Upper lobe of left lung (tissue), 6 donors: ENCODE results near the gene LRRC14B. TPM values are rescaled to one million over a fixed set of nuclear protein-coding genes. Genes with fewer than 3 reads are reported as not detected.

Experiments used
- ATAC-seq, 2 donors: fragments of 200-7000 bp; cut with Tn5 transposase; one replicate each; pipeline ENCODE4 v1.9.1; 2022; ENCODE audit warnings: mild to moderate bottlenecking in 2 of 2, moderate library complexity in 2 of 2; ENCODE audit not compliant: low FRiP score in 2 of 2
- DNase-seq, 2 donors: peaks; one replicate each; pipeline ENCODE4 v3.0.0-alpha.2; 2019 to 2020
- H3K27ac ChIP-seq, 4 donors: fragments of 200-600 bp; sonication (generic); one replicate each; pipeline ENCODE4 v1.5.1; 2016 to 2019
- H3K27me3 ChIP-seq, 4 donors: fragments of 200-600 bp; sonication (generic); one replicate each; pipeline ENCODE4 v1.5.1; 2017 to 2019
- H3K36me3 ChIP-seq, 4 donors: fragments of 200-600 bp; sonication (generic); one replicate each; pipeline ENCODE4 v1.5.1; 2016 to 2019
- H3K4me1 ChIP-seq, 4 donors: fragments of 200-600 bp; sonication (generic); one replicate each; pipeline ENCODE4 v1.5.1; 2018 to 2019
- H3K4me3 ChIP-seq, 4 donors: fragments of 200-600 bp; sonication (generic); one replicate each; pipeline ENCODE4 v1.5.1; 2017 to 2019; ENCODE audit warnings: mild to moderate bottlenecking in 2 of 4, moderate library complexity in 1 of 4
- H3K9me3 ChIP-seq, 4 donors: fragments of 200-600 bp; sonication (generic); one replicate each; pipeline ENCODE4 v1.5.1; 2018 to 2019
- CTCF ChIP-seq, 6 experiments: fragments of 450-650 bp in 4 of 6; fragments of 200-600 bp in 2 of 6; sonication (generic) in 2 of 6; IDR thresholded peaks; one replicate each; pipeline ENCODE4 v1.5.1; 2016 to 2019; ENCODE audit warnings: antibody characterized with exemption in 6 of 6
- EP300 ChIP-seq, 4 donors: sonication (generic); formaldehyde crosslinking; IDR thresholded peaks; one replicate each; pipeline ENCODE4 v1.5.1; 2017; ENCODE audit warnings: antibody characterized with exemption in 4 of 4, control low read depth in 2 of 4
- POLR2A ChIP-seq, 4 donors: fragments of 450-650 bp; IDR thresholded peaks; one replicate each; pipeline ENCODE4 v1.5.1; 2016 to 2017; ENCODE audit warnings: antibody characterized with exemption in 4 of 4, mild to moderate bottlenecking in 2 of 4
- POLR2AphosphoS5 ChIP-seq, 2 donors: sonication (generic); formaldehyde crosslinking; IDR thresholded peaks; one replicate each; pipeline ENCODE4 v1.5.1; 2017; ENCODE audit warnings: antibody characterized with exemption in 2 of 2
- WGBS, 2 donors: methylation state at CpG; one replicate each; pipeline ENCODE4 v1.1.5; 2017 to 2018; 5-methylcytosine and 5-hydroxymethylcytosine counted together
- total RNA-seq, 6 donors: library from RNA; depleted of rRNA in 4 of 6; stranded (reverse); fragments of >200 nt in 4 of 6; gene quantifications; one replicate each; pipeline versions ENCODE4 v1.1.0 to v1.2.1, GENCODE V29; 2016 to 2021
- donor health status: DM: no; HTN: no; CAD: no; lungs with moderate emphysema.
- donor health status: DM: no; HTN: yes; CAD: no; lungs with severe emphysema.

Gene LRRC14B
- total RNA-seq, 6 donors from 2014 or later, result not detected

GRCh38 chr5:144941-145340 is 46.4 kb upstream of the LRRC14B start:
- no peaks in the 10 kb centered on the region for H3K36me3 ChIP-seq
- 92% methylated on average over 7 to 8 of the region's 8 CpGs for WGBS, 2 donors
- DNase-seq (peak in 1 of 2 donors; percentile 48), ATAC-seq (no peak)
- H3K4me1 ChIP-seq, result no peaks in the 10 kb centered on the region
- no peak overlapping the region for H3K4me3 ChIP-seq
- no peak overlapping the region for H3K27ac ChIP-seq
- TF ChIP-seq POLR2A (IDR thresholded peaks at IDR 0.05), result no peak
- no peak for TF ChIP-seq CTCF (IDR thresholded peaks at IDR 0.05)
- no peak for TF ChIP-seq POLR2AphosphoS5 (IDR thresholded peaks at IDR 0.05)
- no peak for TF ChIP-seq EP300 (IDR thresholded peaks at IDR 0.05)
- H3K27me3 ChIP-seq, result no peaks in the 10 kb centered on the region
- H3K9me3 ChIP-seq, result peaks cover 14 to 18% (median 16%) of the 10 kb centered on the region in 4 donors

- 88 to 96% methylated on average over 7 of the region's 7 CpGs for WGBS, 2 donors
- H3K27ac ChIP-seq, result no peak overlapping the region
- no peak for DNase-seq
- peaks cover 14 to 18% (median 16%) of the 10 kb centered on the region in 4 donors for H3K9me3 ChIP-seq
- no peaks in the 10 kb centered on the region for H3K36me3 ChIP-seq
- no peak for TF ChIP-seq EP300 (IDR thresholded peaks at IDR 0.05)
- no peak for ATAC-seq
- no peaks in the 10 kb centered on the region for H3K27me3 ChIP-seq
- H3K4me1 ChIP-seq, result no peaks in the 10 kb centered on the region
- H3K4me3 ChIP-seq, result no peak overlapping the region
Measured at GRCh38 chr5:145585-146323, 45.5 kb upstream of the LRRC14B start.

GRCh38 chr5:147751-148150 is 43.5 kb upstream of the LRRC14B start:
- H3K27ac ChIP-seq, result no peak overlapping the region
- WGBS, 2 donors, result 89 to 100% methylated on average over 1 of the region's 1 CpG
- TF ChIP-seq EP300 (IDR thresholded peaks at IDR 0.05) (no peak), POLR2AphosphoS5 (IDR thresholded peaks at IDR 0.05) (no peak), POLR2A (IDR thresholded peaks at IDR 0.05) (no peak), CTCF (IDR thresholded peaks at IDR 0.05) (no peak)
- no peaks in the 10 kb centered on the region for H3K27me3 ChIP-seq
- no peaks in the 10 kb centered on the region for H3K36me3 ChIP-seq
- ATAC-seq, result no peak
- peaks cover 14 to 18% (median 16%) of the 10 kb centered on the region in 4 donors for H3K9me3 ChIP-seq
- H3K4me1 ChIP-seq, result no peaks in the 10 kb centered on the region
- H3K4me3 ChIP-seq, result no peak overlapping the region
- no peak for DNase-seq

GRCh38 chr5:149745-150485 is 41.4 kb upstream of the LRRC14B start:
- Histone ChIP-seq H3K36me3 (no peaks in the 10 kb centered on the region), H3K9me3 (peaks cover 14 to 18% (median 16%) of the 10 kb centered on the region in 4 donors), H3K27ac (no peak overlapping the region), H3K4me3 (no peak overlapping the region), H3K4me1 (no peaks in the 10 kb centered on the region), H3K27me3 (no peaks in the 10 kb centered on the region)
- DNase-seq (no peak), ATAC-seq (no peak)
- TF ChIP-seq EP300 (IDR thresholded peaks at IDR 0.05) (no peak), POLR2AphosphoS5 (IDR thresholded peaks at IDR 0.05) (no peak), CTCF (IDR thresholded peaks at IDR 0.05) (no peak), POLR2A (IDR thresholded peaks at IDR 0.05) (no peak)
- WGBS, 2 donors, result 74 to 79% methylated on average over 6 of the region's 6 CpGs

GRCh38 chr5:150746-151145 is 40.5 kb upstream of the LRRC14B start:
- Histone ChIP-seq H3K27me3 (no peaks in the 10 kb centered on the region), H3K9me3 (peaks cover 14 to 18% (median 16%) of the 10 kb centered on the region in 4 donors), H3K4me3 (no peak overlapping the region), H3K36me3 (no peaks in the 10 kb centered on the region), H3K4me1 (no peaks in the 10 kb centered on the region), H3K27ac (no peak overlapping the region)
- ATAC-seq (no peak), DNase-seq (no peak)
- TF ChIP-seq CTCF (IDR thresholded peaks at IDR 0.05) (no peak), EP300 (IDR thresholded peaks at IDR 0.05) (no peak), POLR2A (IDR thresholded peaks at IDR 0.05) (no peak)
- 84 to 91% methylated on average over 4 of the region's 4 CpGs for WGBS, 2 donors
